Measurements from ENCODE around the gene NISCH. TPM values are rescaled to one million over a fixed set of nuclear protein-coding genes. Genes with fewer than 3 reads are reported as not detected.

NISCH gene
- total RNA-seq, 1 experiment from 2014 or later = 72.8 TPM

- no peak for TF ChIP-seq REST (IDR thresholded peaks at IDR 0.05; ENCODE audit: low read depth)
- no peak for TF ChIP-seq TCF7L2 (IDR thresholded peaks at IDR 0.05; ENCODE audit: borderline replicate concordance, extremely low read depth, insufficient read depth, insufficient read length)
- TF ChIP-seq ELF1 (IDR thresholded peaks at IDR 0.05; ENCODE audit: borderline replicate concordance, low read depth) = no peak
- no peak for TF ChIP-seq CTCF (IDR thresholded peaks at IDR 0.05 in 2 of 3, conservative IDR thresholded peaks at IDR 0.05 in 1 of 3; ENCODE audit: borderline replicate concordance in 1 of 3, insufficient read depth in 1 of 3, low read depth in 2 of 3, low read length in 2 of 3)
- TF ChIP-seq EZH2phosphoT487 (IDR thresholded peaks at IDR 0.05; ENCODE audit: borderline replicate concordance) = no peak
- no peak for TF ChIP-seq MAX (IDR thresholded peaks at IDR 0.05)
Measured at GRCh38 chr3:52515192-52515591, 59.8 kb downstream of the NISCH start (continued).

GRCh38 chr3:52516509-52517195, 61.2 kb downstream of the NISCH start:
- Histone ChIP-seq H3K27me3 (ENCODE audit: insufficient read depth, low read length) (no peaks in the 10 kb centered on the region), H3K36me3 (ENCODE audit: control insufficient read depth in 1 of 2, insufficient read depth in 2 of 2, low read length in 2 of 2) (no peaks in the 10 kb centered on the region), H3K27ac (ENCODE audit: low read depth, low read length) (no peak overlapping the region), H3K4me3 (replicated peaks in 1 of 2; ENCODE audit: low read depth in 1 of 2, low read length in 2 of 2) (no peak overlapping the region), H3K4me2 (ENCODE audit: low read length) (no peak overlapping the region), H3K4me1 (ENCODE audit: control insufficient read depth in 1 of 2, insufficient read depth in 2 of 2, low read length in 2 of 2) (peaks cover 0 to 3% of the 10 kb centered on the region in 2 experiments; a peak in 1 of 4 replicates), H4K20me1 (ENCODE audit: insufficient read depth) (no peaks in the 10 kb centered on the region), H3K79me2 (ENCODE audit: insufficient read depth, low read length) (no peaks in the 10 kb centered on the region), H2AFZ (ENCODE audit: low read depth, low read length, poor library complexity, severe bottlenecking) (no peak overlapping the region), H3K9me3 (ENCODE audit: control insufficient read depth in 1 of 2, insufficient read depth in 1 of 2, low read depth in 1 of 2, low read length in 2 of 2) (no peaks in the 10 kb centered on the region), H3K9ac (ENCODE audit: low read length) (no peak overlapping the region), H3K9me2 (ENCODE audit: insufficient read depth) (no peaks in the 10 kb centered on the region)
- ATAC-seq (no peak), DNase-seq (ENCODE audit: low read depth, low spot score) (no peak)
- no TSS peak for BruUV-seq (replicated peaks)
- intact Hi-C loops (cut with micrococcal nuclease) = no loop called here
- ChIA-PET RAD21 (ENCODE audit: low non-redundant PET in 1 of 2, low total read pairs in 2 of 2, uncharacterized antibody in 2 of 2, unreplicated experiment in 2 of 2) (no interaction called here), CTCF (no interaction called here), POLR2A (no interaction called here)
- TF ChIP-seq SRF (IDR thresholded peaks at IDR 0.05; ENCODE audit: low read depth) (no peak), JUND (IDR thresholded peaks at IDR 0.05) (no peak), REST (IDR thresholded peaks at IDR 0.05; ENCODE audit: low read depth) (no peak), POLR2AphosphoS5 (IDR thresholded peaks at IDR 0.05; ENCODE audit: low read depth, low read length) (no peak), EGR1 (IDR thresholded peaks at IDR 0.05; ENCODE audit: low read depth) (no peak), ZFX (IDR thresholded peaks at IDR 0.05) (no peak), CEBPB (IDR thresholded peaks at IDR 0.05; ENCODE audit: low read depth) (no peak), FOSL1 (IDR thresholded peaks at IDR 0.05; ENCODE audit: low read depth) (no peak), ELF1 (IDR thresholded peaks at IDR 0.05; ENCODE audit: borderline replicate concordance, low read depth) (no peak), SIN3A (IDR thresholded peaks at IDR 0.05; ENCODE audit: low read depth) (no peak), ZNF274 (IDR thresholded peaks at IDR 0.05; ENCODE audit: low read depth, low read length) (no peak), ATF3 (IDR thresholded peaks at IDR 0.05) (no peak)

All from HCT116 (cell line).